Measurements from ENCODE around the gene REV3L. TPM values are rescaled to one million over a fixed set of nuclear protein-coding genes. Genes with fewer than 3 reads are reported as not detected.

The REV3L gene
- total and polyA plus RNA-seq, 12 donors = 16.8 to 45.7 (median 26.6) TPM

DNA sequence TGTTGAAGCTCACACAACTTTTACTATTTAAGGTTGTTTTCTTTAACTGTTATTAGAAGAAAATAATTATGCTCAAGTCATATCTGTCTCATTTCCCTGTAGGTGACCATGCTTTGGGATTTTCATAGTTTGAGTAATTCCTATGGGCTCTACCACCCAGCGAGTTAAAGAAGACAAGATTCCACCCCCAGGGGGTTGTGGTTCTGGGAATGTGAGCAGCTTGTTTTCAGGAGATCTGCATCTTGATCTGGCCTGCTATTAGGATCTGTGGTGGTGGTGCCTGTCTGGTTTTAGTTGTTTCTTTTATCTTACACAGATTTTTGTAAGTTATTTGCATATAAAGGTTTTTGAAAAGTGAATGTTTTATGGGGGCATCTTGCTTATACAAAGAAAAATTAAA, 20.2 kb upstream of the REV3L start:
- intact Hi-C loops (cut with DNase I) = no loop called here
- DNase-seq = no peak
- Histone ChIP-seq H3K4me1 (replicated peaks in 1 of 2) (no peaks in the 10 kb centered on the region), H3K36me3 (replicated peaks in 1 of 2) (no peaks in the 10 kb centered on the region), H3K4me3 (no peak overlapping the region), H3K27me3 (no peaks in the 10 kb centered on the region), H3K27ac (no peak overlapping the region), H3K9me3 (replicated peaks in 1 of 3) (no peaks in the 10 kb centered on the region)
- WGBS, 4 donors = 87 to 90% (median 89%) methylated on average over 1 of the region's 1 CpG
- TF ChIP-seq POLR2A (IDR thresholded peaks at IDR 0.05) = no peak
- TF ChIP-seq, protein P1, sequence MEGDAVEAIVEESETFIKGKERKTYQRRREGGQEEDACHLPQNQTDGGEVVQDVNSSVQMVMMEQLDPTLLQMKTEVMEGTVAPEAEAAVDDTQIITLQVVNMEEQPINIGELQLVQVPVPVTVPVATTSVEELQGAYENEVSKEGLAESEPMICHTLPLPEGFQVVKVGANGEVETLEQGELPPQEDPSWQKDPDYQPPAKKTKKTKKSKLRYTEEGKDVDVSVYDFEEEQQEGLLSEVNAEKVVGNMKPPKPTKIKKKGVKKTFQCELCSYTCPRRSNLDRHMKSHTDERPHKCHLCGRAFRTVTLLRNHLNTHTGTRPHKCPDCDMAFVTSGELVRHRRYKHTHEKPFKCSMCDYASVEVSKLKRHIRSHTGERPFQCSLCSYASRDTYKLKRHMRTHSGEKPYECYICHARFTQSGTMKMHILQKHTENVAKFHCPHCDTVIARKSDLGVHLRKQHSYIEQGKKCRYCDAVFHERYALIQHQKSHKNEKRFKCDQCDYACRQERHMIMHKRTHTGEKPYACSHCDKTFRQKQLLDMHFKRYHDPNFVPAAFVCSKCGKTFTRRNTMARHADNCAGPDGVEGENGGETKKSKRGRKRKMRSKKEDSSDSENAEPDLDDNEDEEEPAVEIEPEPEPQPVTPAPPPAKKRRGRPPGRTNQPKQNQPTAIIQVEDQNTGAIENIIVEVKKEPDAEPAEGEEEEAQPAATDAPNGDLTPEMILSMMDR (IDR thresholded peaks at IDR 0.05) = no peak

DNA sequence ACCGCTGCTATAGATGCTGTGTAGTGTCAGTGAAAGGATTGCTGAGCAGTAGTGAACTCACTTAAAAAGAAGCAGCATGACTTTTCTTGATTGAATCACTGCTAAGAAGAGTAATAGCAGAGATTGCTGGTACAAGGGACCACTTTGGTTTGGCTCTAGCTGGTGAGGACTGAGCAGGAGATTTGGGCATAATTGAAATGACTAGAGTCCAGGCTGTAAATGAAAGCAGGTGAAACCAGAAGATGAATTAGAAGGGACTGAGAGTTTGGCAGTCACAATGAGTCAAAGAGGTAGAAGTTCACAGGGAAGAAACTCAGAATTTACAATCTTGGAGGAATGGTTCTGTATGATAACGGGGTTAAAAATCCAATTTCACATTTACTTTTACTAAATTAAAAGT, 19.1 kb upstream of the REV3L start:
- Histone ChIP-seq H3K36me3 (replicated peaks in 1 of 2) (no peaks in the 10 kb centered on the region), H3K27me3 (no peaks in the 10 kb centered on the region), H3K9me3 (replicated peaks in 1 of 3) (no peaks in the 10 kb centered on the region), H3K4me3 (no peak overlapping the region), H3K4me1 (replicated peaks in 1 of 2) (no peaks in the 10 kb centered on the region), H3K27ac (no peak overlapping the region)
- DNase-seq = no peak
- 95 to 100% (median 99%) methylated on average over 2 of the region's 2 CpGs for WGBS, 4 donors
- TF ChIP-seq POLR2A (IDR thresholded peaks at IDR 0.05) = no peak
- intact Hi-C loops (cut with DNase I) = no loop called here

DNA sequence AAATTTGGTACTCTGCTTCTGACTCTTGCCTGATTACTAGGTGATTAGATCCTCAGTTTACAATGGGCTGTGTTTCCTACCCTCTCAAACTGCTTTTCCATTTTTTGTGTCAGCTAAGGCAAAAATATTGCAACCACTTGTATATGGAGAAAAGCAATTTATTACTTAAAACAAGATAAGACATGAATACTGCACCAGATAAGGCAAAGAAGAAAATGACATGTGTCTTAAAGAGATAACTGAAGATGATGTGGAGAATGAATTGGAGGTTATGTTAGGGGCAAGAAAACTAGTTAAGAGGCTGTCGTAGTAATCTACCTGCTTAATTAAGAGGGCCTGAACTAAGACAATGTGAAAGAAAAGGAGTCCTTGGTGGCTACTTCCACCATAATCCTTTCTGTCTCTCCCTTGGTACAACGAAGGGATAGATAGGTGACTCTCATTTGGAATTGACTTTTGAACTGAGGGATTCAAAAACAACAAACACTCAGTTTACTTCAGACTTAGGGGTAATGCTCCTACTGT, 16.3 kb upstream of the REV3L start:
- Histone ChIP-seq H3K27me3 (no peaks in the 10 kb centered on the region), H3K4me1 (replicated peaks in 1 of 2) (peaks cover 0 to 7% of the 10 kb centered on the region in 2 donors), H3K4me3 (no peak overlapping the region), H3K27ac (no peak overlapping the region), H3K9me3 (replicated peaks in 1 of 3) (no peaks in the 10 kb centered on the region), H3K36me3 (replicated peaks in 1 of 2) (no peaks in the 10 kb centered on the region)
- no peak for TF ChIP-seq POLR2A (IDR thresholded peaks at IDR 0.05)
- TF ChIP-seq, protein P1 (IDR thresholded peaks at IDR 0.05) = no peak
- 78 to 98% (median 93%) methylated on average over 2 of the region's 2 CpGs for WGBS, 4 donors
- no peak for DNase-seq
- intact Hi-C loops (cut with DNase I) = no loop called here

DNA sequence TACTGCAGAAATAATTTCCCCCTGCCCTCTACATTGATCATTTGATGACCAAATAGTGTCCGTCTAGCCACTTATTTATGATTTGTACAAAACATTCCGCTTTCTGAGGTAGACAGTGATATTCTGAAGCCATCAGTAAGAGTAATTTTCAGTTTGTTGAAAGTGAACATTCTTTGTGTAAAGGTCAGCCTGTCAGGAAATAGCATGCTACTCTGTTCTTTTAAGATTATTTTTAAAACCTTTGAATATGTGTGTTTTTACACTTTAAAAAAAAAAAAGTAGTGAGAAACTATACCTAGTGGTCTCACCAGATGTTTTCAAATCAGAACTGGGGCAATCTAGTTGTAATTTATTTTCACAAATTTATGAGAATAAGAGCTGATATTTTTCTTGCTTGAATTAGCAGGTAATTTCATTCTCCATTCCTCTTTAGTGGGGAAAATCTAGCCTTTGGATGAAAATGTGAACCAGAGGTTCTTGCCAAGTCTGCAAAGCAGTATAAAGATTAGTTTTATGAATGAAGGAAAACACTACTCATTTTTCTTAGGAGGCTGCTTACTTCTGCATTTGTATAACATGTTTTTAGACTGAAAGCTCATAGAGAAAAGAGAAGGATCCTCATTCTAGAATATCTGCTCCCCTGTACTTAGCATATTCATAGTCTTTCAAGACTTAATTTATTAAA, 12.1 kb upstream of the REV3L start:
- no peak overlapping the region for H3K4me3 ChIP-seq
- WGBS, 4 donors = 87 to 90% (median 88%) methylated on average over 2 of the region's 2 CpGs
- no peaks in the 10 kb centered on the region for H3K9me3 ChIP-seq (replicated peaks in 1 of 3)
- no peak for DNase-seq
- intact Hi-C loops (cut with DNase I) = no loop called here
- no peaks in the 10 kb centered on the region for H3K36me3 ChIP-seq (replicated peaks in 1 of 2)
- H3K4me1 ChIP-seq (replicated peaks in 1 of 2) = peaks cover 0 to 7% of the 10 kb centered on the region in 2 donors
- H3K27ac ChIP-seq = no peak overlapping the region
- TF ChIP-seq, protein P1 (IDR thresholded peaks at IDR 0.05) = no peak
- no peak for TF ChIP-seq POLR2A (IDR thresholded peaks at IDR 0.05)
- no peaks in the 10 kb centered on the region for H3K27me3 ChIP-seq

DNA sequence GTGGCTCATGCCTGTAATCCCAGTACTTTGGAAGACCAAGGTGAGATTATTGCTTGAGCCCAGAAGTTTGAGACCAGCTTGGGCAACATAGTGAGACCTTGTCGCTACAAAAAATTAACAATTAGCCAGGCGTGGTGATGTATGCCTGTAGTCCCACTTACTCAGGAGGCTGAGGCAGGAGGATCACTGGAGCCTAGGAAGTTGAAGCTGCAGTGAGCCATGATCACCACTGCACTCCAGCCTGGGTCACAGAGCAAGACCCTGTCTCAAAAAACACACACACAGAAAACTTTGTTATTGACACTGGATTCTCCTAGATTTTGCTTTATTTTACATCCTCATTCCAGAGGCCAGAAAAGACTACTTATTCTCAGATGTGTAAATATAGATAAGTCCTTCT, 9.5 kb upstream of the REV3L start:
- 97 to 100% (median 100%) methylated on average over 2 of the region's 2 CpGs for WGBS, 4 donors
- Histone ChIP-seq H3K27ac (no peak overlapping the region), H3K4me1 (replicated peaks in 1 of 2) (peaks cover 0 to 7% of the 10 kb centered on the region in 2 donors), H3K27me3 (no peaks in the 10 kb centered on the region), H3K9me3 (replicated peaks in 1 of 3) (no peaks in the 10 kb centered on the region), H3K36me3 (replicated peaks in 1 of 2) (no peaks in the 10 kb centered on the region), H3K4me3 (no peak overlapping the region)
- TF ChIP-seq POLR2A (IDR thresholded peaks at IDR 0.05) = no peak
- TF ChIP-seq, protein P1 (IDR thresholded peaks at IDR 0.05) = no peak
- no peak for DNase-seq
- intact Hi-C loops (cut with DNase I) = no loop called here

Data from adrenal gland (tissue), 12 donors.